Right cardiac atrium (tissue), 5 donors: ENCODE data around the gene TRMT13. TPM values are rescaled to one million over a fixed set of nuclear protein-coding genes. Genes with fewer than 3 reads are reported as not detected.

Experiments
- ATAC-seq, 2 donors: fragments of 200-7000 bp; cut with Tn5 transposase; one replicate each; pipeline versions ENCODE4 v1.8.0 to v1.9.1; 2020; ENCODE audit warnings: moderate library complexity in 2 of 2, mild to moderate bottlenecking in 1 of 2
- DNase-seq, 3 donors: peaks; one replicate each; pipeline ENCODE4 v3.0.0-alpha.2; 2020
- H3K27ac ChIP-seq: one replicate; pipeline ENCODE4 v1.5.1; 2013; ENCODE audit warnings: mild to moderate bottlenecking, low read length, control low read depth, moderate library complexity
- H3K27me3 ChIP-seq: one replicate; pipeline ENCODE4 v1.6.1; 2013; ENCODE audit not compliant: control insufficient read depth, insufficient read depth
- H3K4me1 ChIP-seq: one replicate; pipeline ENCODE4 v1.6.1; 2013; ENCODE audit warnings: low read length; ENCODE audit not compliant: control insufficient read depth, insufficient read depth
- H3K4me3 ChIP-seq: one replicate; pipeline ENCODE4 v1.5.1; 2013; ENCODE audit warnings: low read length, control low read depth
- H3K9me3 ChIP-seq: one replicate; pipeline ENCODE4 v1.6.1; 2013; ENCODE audit warnings: low read length; ENCODE audit not compliant: control insufficient read depth
- WGBS: extraction: QIAGEN DNeasy Blood & Tissue Kit; methylation state at CpG from one replicate; pipeline ENCODE4 v1.1.7; 2013; 5-methylcytosine and 5-hydroxymethylcytosine counted together
- intact Hi-C, 4 donors: fragments of 100-400 bp; cut with DNase I; formaldehyde crosslinking; loops; one replicate each; pipeline versions ENCODE4 v1.11.0 to v1.14.0; 2022 to 2023
- polyA plus RNA-seq: library from polyadenylated mRNA; stranded (reverse); fragments of 200-250 nt; gene quantifications from one replicate; pipeline ENCODE4 v1.2.3, GENCODE V29; 2013
- total RNA-seq, 4 donors: library from RNA; stranded (reverse); fragmentation: NEBNext Ultra II Directional; extraction: Animal tissue kit (Norgen Biotek cat#: 25700); gene quantifications; one replicate each; pipeline ENCODE4 v1.2.1, GENCODE V29; 2021
- donor health status: healthy with polysubstance abuse.
- donor health status: DM: no; HTN: yes; CAD: no.
- donor health status: DM: no; HTN: no; CAD: no.
- donor health status: DM: no; HTN: yes; CAD: no; lungs with severe emphysema.
- donor health status: DM: yes; HTN: yes; CAD: no.

Gene TRMT13
- total and polyA plus RNA-seq, 5 donors, result 4.8 to 8.4 (median 7.4) TPM

- Histone ChIP-seq H3K27ac (no peak overlapping the region), H3K27me3 (no peaks in the 10 kb centered on the region), H3K4me3 (no peak overlapping the region), H3K9me3 (no peaks in the 10 kb centered on the region), H3K4me1 (no peaks in the 10 kb centered on the region)
- DNase-seq (no peak), ATAC-seq (no peak)
- WGBS, result 63% methylated on average over 1 of the region's 1 CpG
- intact Hi-C loops, result no loop called here
Observed at GRCh38 chr1:100127226-100127625, 5.7 kb upstream of the TRMT13 start.

- intact Hi-C loops, result loop anchor here in 1 of 4 donors (10.0 kb wide), 1 partner anchor 134 kb away; the partner anchor contains the start of gene RTCA
Observed at GRCh38 chr1:100130552-100131077, 2.3 kb upstream of the TRMT13 start.

GRCh38 chr1:100131623-100132022 is 1.3 kb upstream of the TRMT13 start:
- WGBS, result 75% methylated on average over 8 of the region's 8 CpGs
- Histone ChIP-seq H3K27me3 (no peaks in the 10 kb centered on the region), H3K4me1 (peaks cover 2% of the 10 kb centered on the region), H3K4me3 (no peak overlapping the region), H3K27ac (no peak overlapping the region), H3K9me3 (no peaks in the 10 kb centered on the region)
- ATAC-seq (no peak), DNase-seq (no peak)
- intact Hi-C loops, result loop anchor here in 1 of 4 donors (10.0 kb wide), 1 partner anchor 133 kb away; the partner anchor contains the start of gene RTCA

More at GRCh38 chr1:100130552-100131077, 2.3 kb upstream of the TRMT13 start:
- WGBS, result 78% methylated on average over 5 of the region's 5 CpGs
- DNase-seq, result no peak
- no peak overlapping the region for H3K4me3 ChIP-seq
- H3K9me3 ChIP-seq, result no peaks in the 10 kb centered on the region
- peaks cover 2% of the 10 kb centered on the region for H3K4me1 ChIP-seq
- no peaks in the 10 kb centered on the region for H3K27me3 ChIP-seq
- no peak overlapping the region for H3K27ac ChIP-seq
- ATAC-seq, result no peak

GRCh38 chr1:100134872-100135271 is 1.9 kb downstream of the TRMT13 start:
- no peak overlapping the region for H3K4me3 ChIP-seq
- ATAC-seq (no peak), DNase-seq (no peak)
- H3K9me3 ChIP-seq, result no peaks in the 10 kb centered on the region
- H3K27me3 ChIP-seq, result no peaks in the 10 kb centered on the region
- WGBS, result 61% methylated on average over 3 of the region's 3 CpGs
- H3K27ac ChIP-seq, result no peak overlapping the region
- peaks cover 2% of the 10 kb centered on the region for H3K4me1 ChIP-seq
- intact Hi-C loops, result loop anchor here in 1 of 4 donors (10.0 kb wide), 1 partner anchor 130 kb away; the partner anchor contains the start of gene RTCA

- Histone ChIP-seq H3K4me3 (no peak overlapping the region), H3K4me1 (peaks cover 4% of the 10 kb centered on the region), H3K27ac (no peak overlapping the region), H3K9me3 (no peaks in the 10 kb centered on the region), H3K27me3 (no peaks in the 10 kb centered on the region)
- 96% methylated on average over 2 of the region's 2 CpGs for WGBS
- no peak for DNase-seq
- intact Hi-C loops, result loop anchor here in 1 of 4 donors (10.0 kb wide), 1 partner anchor 127 kb away; the partner anchor contains the start of gene RTCA
- ATAC-seq, result no peak
Observed at GRCh38 chr1:100137602-100138001, 4.6 kb downstream of the TRMT13 start.

GRCh38 chr1:100141192-100141591 is 8.2 kb downstream of the TRMT13 start:
- no peak for ATAC-seq
- intact Hi-C loops, result loop anchor here in 1 of 4 donors (10.0 kb wide), 1 partner anchor 256 kb away; no protein-coding TSS in a partner anchor
- H3K4me3 ChIP-seq, result no peak overlapping the region
- H3K9me3 ChIP-seq, result no peaks in the 10 kb centered on the region
- WGBS, result 91% methylated on average over 4 of the region's 4 CpGs
- DNase-seq, result no peak
- peaks cover 2% of the 10 kb centered on the region for H3K4me1 ChIP-seq
- no peak overlapping the region for H3K27ac ChIP-seq
- no peaks in the 10 kb centered on the region for H3K27me3 ChIP-seq

GRCh38 chr1:100142343-100142742 is 9.4 kb downstream of the TRMT13 start:
- intact Hi-C loops, result loop anchor here in 1 of 4 donors (10.0 kb wide), 1 partner anchor 258 kb away; no protein-coding TSS in a partner anchor
- Histone ChIP-seq H3K27me3 (no peaks in the 10 kb centered on the region), H3K27ac (no peak overlapping the region), H3K4me3 (no peak overlapping the region), H3K9me3 (no peaks in the 10 kb centered on the region), H3K4me1 (peaks cover 2% of the 10 kb centered on the region)
- no peak for DNase-seq
- WGBS, result 65% methylated on average over 3 of the region's 3 CpGs
- no peak for ATAC-seq

GRCh38 chr1:100145116-100145515 is 12.2 kb downstream of the TRMT13 start:
- intact Hi-C loops, result loop anchor here in 1 of 4 donors (10.0 kb wide), 1 partner anchor 260 kb away; no protein-coding TSS in a partner anchor
- no peaks in the 10 kb centered on the region for H3K27me3 ChIP-seq
- DNase-seq (no peak), ATAC-seq (no peak)
- no peak overlapping the region for H3K27ac ChIP-seq
- no peaks in the 10 kb centered on the region for H3K9me3 ChIP-seq
- H3K4me1 ChIP-seq, result peaks cover 2% of the 10 kb centered on the region
- no peak overlapping the region for H3K4me3 ChIP-seq
- 93% methylated on average over 3 of the region's 3 CpGs for WGBS

GRCh38 chr1:100146958-100147357 is 14.0 kb downstream of the TRMT13 start:
- intact Hi-C loops, result loop anchor here in 1 of 4 donors (10.0 kb wide), 1 partner anchor 262 kb away; no protein-coding TSS in a partner anchor
- ATAC-seq (no peak), DNase-seq (no peak)
- H3K4me3 ChIP-seq, result no peak overlapping the region
- H3K27me3 ChIP-seq, result no peaks in the 10 kb centered on the region
- H3K9me3 ChIP-seq, result no peaks in the 10 kb centered on the region
- WGBS, result 97% methylated on average over 1 of the region's 1 CpG
- H3K4me1 ChIP-seq, result peaks cover 2% of the 10 kb centered on the region
- H3K27ac ChIP-seq, result no peak overlapping the region

- intact Hi-C loops, result loop anchor here in 1 of 4 donors (10.0 kb wide), 1 partner anchor 263 kb away; no protein-coding TSS in a partner anchor
- Histone ChIP-seq H3K4me1 (no peaks in the 10 kb centered on the region), H3K27me3 (no peaks in the 10 kb centered on the region), H3K27ac (no peak overlapping the region), H3K4me3 (no peak overlapping the region), H3K9me3 (no peaks in the 10 kb centered on the region)
- DNase-seq (no peak), ATAC-seq (no peak)
- 87% methylated on average over 4 of the region's 4 CpGs for WGBS
Observed at GRCh38 chr1:100147875-100148274, 14.9 kb downstream of the TRMT13 start.

- Histone ChIP-seq H3K4me1 (no peaks in the 10 kb centered on the region), H3K9me3 (no peaks in the 10 kb centered on the region), H3K27me3 (no peaks in the 10 kb centered on the region), H3K4me3 (no peak overlapping the region), H3K27ac (no peak overlapping the region)
- intact Hi-C loops, result loop anchor here in 1 of 4 donors (10.0 kb wide), 1 partner anchor 267 kb away; no protein-coding TSS in a partner anchor
- WGBS, result 57% methylated on average over 2 of the region's 2 CpGs
- ATAC-seq (no peak), DNase-seq (no peak)
Observed at GRCh38 chr1:100151679-100152078, 18.7 kb downstream of the TRMT13 start.
